ENCODE results near the gene CNIH4. TPM values are rescaled to one million over a fixed set of nuclear protein-coding genes. Genes with fewer than 3 reads are reported as not detected.

Gene CNIH4
- total RNA-seq, 1 experiment from 2014 or later = 48.9 TPM

DNA sequence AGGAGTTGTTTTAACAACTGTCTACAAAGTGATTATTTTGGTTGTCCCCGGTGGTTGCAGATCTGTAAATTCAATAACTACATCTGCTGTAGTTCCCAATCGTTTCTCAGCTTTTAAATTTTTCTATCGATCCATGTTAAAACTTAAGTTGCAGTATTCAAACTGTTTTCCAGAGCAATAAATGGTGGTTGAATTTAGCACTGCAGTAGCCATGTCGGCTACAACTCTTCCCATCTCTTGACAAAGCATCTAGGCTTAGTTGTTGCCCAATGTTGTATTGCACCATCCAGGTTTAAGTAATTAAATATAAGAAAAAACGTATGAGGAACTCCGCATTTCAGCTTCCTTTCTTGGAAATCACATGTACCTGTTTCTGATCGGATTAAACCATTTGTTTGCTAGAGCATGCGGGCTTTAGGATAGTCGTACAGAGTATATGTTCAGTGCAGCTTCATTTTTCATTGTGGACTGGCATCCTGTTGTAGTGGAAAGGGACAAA, 996 bp downstream of the CNIH4 start:
- ChIA-PET CTCF (no interaction called here), POLR2A (no interaction called here), RAD21 (ENCODE audit: low non-redundant PET in 1 of 2, low total read pairs in 2 of 2, uncharacterized antibody in 2 of 2, unreplicated experiment in 2 of 2) (no interaction called here)
- no peaks in the 10 kb centered on the region for H4K20me1 ChIP-seq (ENCODE audit: insufficient read depth)
- ATAC-seq (no peak), DNase-seq (ENCODE audit: low read depth, low spot score) (no peak)
- peak overlapping the region; percentile 67 for H3K27ac ChIP-seq (ENCODE audit: low read depth, low read length)
- H3K9ac ChIP-seq (ENCODE audit: low read length) = peak overlapping the region; percentile 76
- intact Hi-C loops (cut with micrococcal nuclease) = no loop called here
- H3K4me2 ChIP-seq (ENCODE audit: low read length) = peak overlapping the region; percentile 95
- peak overlapping the region; percentile 72 to 84 for H3K4me3 ChIP-seq (replicated peaks in 1 of 2; ENCODE audit: low read depth in 1 of 2, low read length in 2 of 2)
- TF ChIP-seq TCF7L2 (IDR thresholded peaks at IDR 0.05; ENCODE audit: borderline replicate concordance, extremely low read depth, insufficient read depth, insufficient read length) (no peak), YY1 (IDR thresholded peaks at IDR 0.05; ENCODE audit: extremely low read depth, insufficient replicate concordance, low read depth, low read length) (no peak), EGR1 (IDR thresholded peaks at IDR 0.05; ENCODE audit: low read depth) (no peak), SP1 (IDR thresholded peaks at IDR 0.05; ENCODE audit: low read depth) (no peak), ELF1 (IDR thresholded peaks at IDR 0.05; ENCODE audit: borderline replicate concordance, low read depth) (no peak), SRF (IDR thresholded peaks at IDR 0.05; ENCODE audit: low read depth) (no peak), RAD21 (IDR thresholded peaks at IDR 0.05; ENCODE audit: low read depth) (no peak), FOSL1 (IDR thresholded peaks at IDR 0.05; ENCODE audit: low read depth) (no peak; the same call in 1 of the 2 replicates), ZFX (IDR thresholded peaks at IDR 0.05) (no peak), SIN3A (IDR thresholded peaks at IDR 0.05; ENCODE audit: low read depth) (no peak), POLR2A (IDR thresholded peaks at IDR 0.05; ENCODE audit: borderline replicate concordance, extremely low read depth, insufficient read depth, insufficient read length) (no peak)
- TF ChIP-seq, protein P1, sequence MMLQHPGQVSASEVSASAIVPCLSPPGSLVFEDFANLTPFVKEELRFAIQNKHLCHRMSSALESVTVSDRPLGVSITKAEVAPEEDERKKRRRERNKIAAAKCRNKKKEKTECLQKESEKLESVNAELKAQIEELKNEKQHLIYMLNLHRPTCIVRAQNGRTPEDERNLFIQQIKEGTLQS (IDR thresholded peaks at IDR 0.05) = no peak
- TF ChIP-seq, protein P2, sequence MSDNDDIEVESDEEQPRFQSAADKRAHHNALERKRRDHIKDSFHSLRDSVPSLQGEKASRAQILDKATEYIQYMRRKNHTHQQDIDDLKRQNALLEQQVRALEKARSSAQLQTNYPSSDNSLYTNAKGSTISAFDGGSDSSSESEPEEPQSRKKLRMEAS (IDR thresholded peaks at IDR 0.05) = no peak
- TF ChIP-seq, protein P3, sequence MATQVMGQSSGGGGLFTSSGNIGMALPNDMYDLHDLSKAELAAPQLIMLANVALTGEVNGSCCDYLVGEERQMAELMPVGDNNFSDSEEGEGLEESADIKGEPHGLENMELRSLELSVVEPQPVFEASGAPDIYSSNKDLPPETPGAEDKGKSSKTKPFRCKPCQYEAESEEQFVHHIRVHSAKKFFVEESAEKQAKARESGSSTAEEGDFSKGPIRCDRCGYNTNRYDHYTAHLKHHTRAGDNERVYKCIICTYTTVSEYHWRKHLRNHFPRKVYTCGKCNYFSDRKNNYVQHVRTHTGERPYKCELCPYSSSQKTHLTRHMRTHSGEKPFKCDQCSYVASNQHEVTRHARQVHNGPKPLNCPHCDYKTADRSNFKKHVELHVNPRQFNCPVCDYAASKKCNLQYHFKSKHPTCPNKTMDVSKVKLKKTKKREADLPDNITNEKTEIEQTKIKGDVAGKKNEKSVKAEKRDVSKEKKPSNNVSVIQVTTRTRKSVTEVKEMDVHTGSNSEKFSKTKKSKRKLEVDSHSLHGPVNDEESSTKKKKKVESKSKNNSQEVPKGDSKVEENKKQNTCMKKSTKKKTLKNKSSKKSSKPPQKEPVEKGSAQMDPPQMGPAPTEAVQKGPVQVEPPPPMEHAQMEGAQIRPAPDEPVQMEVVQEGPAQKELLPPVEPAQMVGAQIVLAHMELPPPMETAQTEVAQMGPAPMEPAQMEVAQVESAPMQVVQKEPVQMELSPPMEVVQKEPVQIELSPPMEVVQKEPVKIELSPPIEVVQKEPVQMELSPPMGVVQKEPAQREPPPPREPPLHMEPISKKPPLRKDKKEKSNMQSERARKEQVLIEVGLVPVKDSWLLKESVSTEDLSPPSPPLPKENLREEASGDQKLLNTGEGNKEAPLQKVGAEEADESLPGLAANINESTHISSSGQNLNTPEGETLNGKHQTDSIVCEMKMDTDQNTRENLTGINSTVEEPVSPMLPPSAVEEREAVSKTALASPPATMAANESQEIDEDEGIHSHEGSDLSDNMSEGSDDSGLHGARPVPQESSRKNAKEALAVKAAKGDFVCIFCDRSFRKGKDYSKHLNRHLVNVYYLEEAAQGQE (IDR thresholded peaks at IDR 0.05; ENCODE audit: low read depth) = no peak
- TF ChIP-seq, protein P4, sequence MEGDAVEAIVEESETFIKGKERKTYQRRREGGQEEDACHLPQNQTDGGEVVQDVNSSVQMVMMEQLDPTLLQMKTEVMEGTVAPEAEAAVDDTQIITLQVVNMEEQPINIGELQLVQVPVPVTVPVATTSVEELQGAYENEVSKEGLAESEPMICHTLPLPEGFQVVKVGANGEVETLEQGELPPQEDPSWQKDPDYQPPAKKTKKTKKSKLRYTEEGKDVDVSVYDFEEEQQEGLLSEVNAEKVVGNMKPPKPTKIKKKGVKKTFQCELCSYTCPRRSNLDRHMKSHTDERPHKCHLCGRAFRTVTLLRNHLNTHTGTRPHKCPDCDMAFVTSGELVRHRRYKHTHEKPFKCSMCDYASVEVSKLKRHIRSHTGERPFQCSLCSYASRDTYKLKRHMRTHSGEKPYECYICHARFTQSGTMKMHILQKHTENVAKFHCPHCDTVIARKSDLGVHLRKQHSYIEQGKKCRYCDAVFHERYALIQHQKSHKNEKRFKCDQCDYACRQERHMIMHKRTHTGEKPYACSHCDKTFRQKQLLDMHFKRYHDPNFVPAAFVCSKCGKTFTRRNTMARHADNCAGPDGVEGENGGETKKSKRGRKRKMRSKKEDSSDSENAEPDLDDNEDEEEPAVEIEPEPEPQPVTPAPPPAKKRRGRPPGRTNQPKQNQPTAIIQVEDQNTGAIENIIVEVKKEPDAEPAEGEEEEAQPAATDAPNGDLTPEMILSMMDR (IDR thresholded peaks at IDR 0.05 in 2 of 3, conservative IDR thresholded peaks at IDR 0.05 in 1 of 3; ENCODE audit: borderline replicate concordance in 1 of 3, insufficient read depth in 1 of 3, low read depth in 2 of 3, low read length in 2 of 3) = no peak
- peaks cover 45% of the 10 kb centered on the region for H3K79me2 ChIP-seq (ENCODE audit: insufficient read depth, low read length)
- no TSS peak for BruUV-seq (replicated peaks)
- peaks cover 4 to 9% of the 10 kb centered on the region in 2 experiments; a peak in 3 of 4 replicates for H3K4me1 ChIP-seq (ENCODE audit: control insufficient read depth in 1 of 2, insufficient read depth in 2 of 2, low read length in 2 of 2)
- no peaks in the 10 kb centered on the region for H3K27me3 ChIP-seq (ENCODE audit: insufficient read depth, low read length)
- peak overlapping the region; percentile 39 for H2AFZ ChIP-seq (ENCODE audit: low read depth, low read length, poor library complexity, severe bottlenecking)
- H3K9me2 ChIP-seq (ENCODE audit: insufficient read depth) = no peaks in the 10 kb centered on the region
- H3K36me3 ChIP-seq (ENCODE audit: control insufficient read depth in 1 of 2, insufficient read depth in 2 of 2, low read length in 2 of 2) = no peaks in the 10 kb centered on the region
- no peaks in the 10 kb centered on the region for H3K9me3 ChIP-seq (ENCODE audit: control insufficient read depth in 1 of 2, insufficient read depth in 1 of 2, low read depth in 1 of 2, low read length in 2 of 2)

Data from HCT116 (cell line).